ENCODE results near the gene UBTD1. TPM values are rescaled to one million over a fixed set of nuclear protein-coding genes. Genes with fewer than 3 reads are reported as not detected.
"Not testable (repeated sequence)": the region's sequence is repeated elsewhere in the genome, so short reads cannot be mapped to it uniquely, and the experiment has no call there.

UBTD1 gene, protein sequence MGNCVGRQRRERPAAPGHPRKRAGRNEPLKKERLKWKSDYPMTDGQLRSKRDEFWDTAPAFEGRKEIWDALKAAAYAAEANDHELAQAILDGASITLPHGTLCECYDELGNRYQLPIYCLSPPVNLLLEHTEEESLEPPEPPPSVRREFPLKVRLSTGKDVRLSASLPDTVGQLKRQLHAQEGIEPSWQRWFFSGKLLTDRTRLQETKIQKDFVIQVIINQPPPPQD
- 45.1 and 62.6 TPM in 2 replicates for total RNA-seq

DNA sequence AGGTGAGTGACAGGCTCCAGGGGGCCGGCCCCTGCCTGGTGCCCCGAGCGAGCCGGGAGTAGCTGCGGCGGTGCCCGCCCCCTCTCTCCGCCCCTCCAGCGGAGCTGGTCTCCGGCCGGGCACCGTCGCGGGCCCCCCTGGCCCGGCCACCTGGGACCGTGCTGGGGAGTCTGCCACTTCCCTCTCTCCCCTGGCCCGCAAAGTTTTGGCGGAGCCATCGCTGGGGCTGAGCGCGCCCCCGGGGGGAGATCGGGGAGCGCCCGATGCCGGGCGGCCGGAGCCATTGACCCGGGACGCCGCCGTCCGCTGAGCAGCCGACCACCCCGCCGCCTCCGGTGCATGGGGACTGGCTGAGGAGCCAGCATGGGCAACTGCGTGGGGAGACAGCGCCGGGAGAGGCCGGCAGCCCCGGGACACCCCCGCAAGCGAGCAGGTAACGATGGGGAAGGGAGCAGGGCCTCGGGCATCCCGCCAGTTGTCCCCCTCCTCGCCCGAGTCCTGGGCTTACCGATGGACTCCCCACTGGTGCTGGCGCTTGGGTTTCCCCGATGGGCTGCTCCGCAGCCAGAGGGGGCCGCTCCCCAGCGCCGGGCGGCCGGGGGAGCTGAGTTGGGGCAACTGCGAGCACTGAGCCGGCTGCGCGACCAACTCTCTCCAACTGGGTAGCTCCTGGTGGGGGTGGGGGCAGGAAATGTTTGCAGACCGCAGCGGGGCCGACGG, at the start of gene UBTD1:
UBTD1 (plus strand) TSS at position 84 of the 720 bp plus-strand sequence; CDS start at position 364, 280 bp downstream.
- peak in 1 of 2 donors; percentile 70 for DNase-seq (ENCODE audit: low read depth in 2 of 2)

DNA sequence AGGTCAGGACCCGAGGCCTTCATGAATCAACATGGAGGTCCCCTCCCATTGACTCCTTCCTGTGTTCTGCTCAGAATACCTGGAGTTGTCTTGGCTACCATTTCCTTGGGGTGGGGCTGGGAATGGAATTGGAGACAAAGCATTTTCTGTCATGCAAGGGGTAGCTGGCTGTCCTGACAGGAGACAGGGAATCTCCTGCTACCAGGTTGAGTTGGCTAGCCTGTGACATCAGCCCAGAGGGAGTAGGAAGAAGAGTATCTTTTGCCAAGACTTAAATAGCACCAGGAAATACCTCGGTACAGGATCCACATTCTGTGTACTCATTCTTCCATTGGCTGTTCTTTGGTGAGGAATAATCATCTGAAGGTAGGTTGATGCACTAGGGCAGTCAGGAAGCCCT, 47.9 kb upstream of the UBTD1 start:
- peak in 1 of 2 donors; percentile 42 for DNase-seq (ENCODE audit: low read depth in 2 of 2)

DNA sequence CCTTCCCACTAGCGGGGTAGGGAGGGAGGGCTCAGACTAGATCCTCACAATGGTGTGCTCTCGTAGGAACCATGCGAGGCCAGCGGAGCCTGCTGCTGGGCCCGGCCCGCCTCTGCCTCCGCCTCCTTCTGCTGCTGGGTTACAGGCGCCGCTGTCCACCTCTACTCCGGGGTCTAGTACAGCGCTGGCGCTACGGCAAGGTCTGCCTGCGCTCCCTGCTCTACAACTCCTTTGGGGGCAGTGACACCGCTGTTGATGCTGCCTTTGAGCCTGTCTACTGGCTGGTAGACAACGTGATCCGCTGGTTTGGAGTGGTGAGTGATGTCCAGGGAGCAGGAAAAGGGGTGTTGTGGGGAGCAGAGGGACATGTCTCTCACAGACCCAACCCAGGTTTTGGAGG, 47.1 kb upstream of the UBTD1 start:
- no peak for DNase-seq (ENCODE audit: low read depth in 2 of 2)

DNA sequence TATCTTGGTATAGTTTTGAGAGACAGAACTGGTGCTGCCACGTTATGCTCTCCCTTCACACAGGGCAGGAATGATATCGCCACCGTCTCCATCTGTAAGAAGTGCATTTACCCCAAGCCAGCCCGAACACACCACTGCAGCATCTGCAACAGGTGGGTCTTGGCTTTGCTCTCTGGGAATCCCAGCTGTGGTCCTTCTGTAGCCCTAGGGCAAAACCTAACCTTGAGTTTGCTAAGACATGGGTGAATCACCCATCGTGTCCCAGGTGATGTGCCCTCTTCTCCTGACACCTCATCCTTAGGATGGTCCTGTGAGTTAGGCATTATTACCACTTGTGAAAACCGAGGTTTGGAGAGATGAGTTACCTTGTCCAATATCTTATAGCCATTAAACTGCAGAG, 46.4 kb upstream of the UBTD1 start:
- DNase-seq (ENCODE audit: low read depth in 2 of 2): no peak

DNA sequence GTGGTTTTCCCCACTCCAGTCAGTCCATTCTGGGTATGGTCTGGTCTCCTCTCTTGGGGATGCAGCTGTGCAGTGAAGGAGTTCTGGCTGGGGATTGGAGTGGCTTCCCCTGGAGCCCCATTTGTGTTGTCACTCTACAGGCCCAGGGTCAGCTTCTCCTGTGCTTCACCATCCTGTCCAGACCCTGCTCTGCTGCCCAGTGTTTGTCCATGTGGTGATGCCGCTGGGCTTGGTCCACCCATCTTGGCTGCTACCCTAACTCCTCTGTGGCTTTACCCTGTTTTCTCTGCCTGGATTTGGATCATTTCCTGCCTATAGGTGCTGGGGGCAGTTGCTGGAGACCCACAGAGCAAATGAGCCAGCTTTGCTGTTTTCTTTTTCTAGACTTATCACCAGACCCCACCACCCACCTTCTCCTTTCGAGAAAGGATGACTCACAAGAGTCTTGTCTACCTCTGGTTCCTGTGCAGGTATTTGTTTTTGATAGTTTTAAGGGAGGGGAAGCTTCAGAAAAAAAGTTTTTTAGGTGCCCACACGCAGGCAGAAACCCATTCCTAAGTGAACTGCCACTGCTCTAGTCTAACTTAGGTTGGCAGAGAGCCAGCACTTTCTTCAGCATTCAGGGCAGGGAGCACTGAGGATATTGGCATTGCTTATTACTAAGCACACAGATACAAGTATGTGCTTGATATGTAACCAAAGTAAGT, 44.2 kb upstream of the UBTD1 start:
- peak in 1 of 2 donors; percentile 48 for DNase-seq (ENCODE audit: low read depth in 2 of 2)

DNA sequence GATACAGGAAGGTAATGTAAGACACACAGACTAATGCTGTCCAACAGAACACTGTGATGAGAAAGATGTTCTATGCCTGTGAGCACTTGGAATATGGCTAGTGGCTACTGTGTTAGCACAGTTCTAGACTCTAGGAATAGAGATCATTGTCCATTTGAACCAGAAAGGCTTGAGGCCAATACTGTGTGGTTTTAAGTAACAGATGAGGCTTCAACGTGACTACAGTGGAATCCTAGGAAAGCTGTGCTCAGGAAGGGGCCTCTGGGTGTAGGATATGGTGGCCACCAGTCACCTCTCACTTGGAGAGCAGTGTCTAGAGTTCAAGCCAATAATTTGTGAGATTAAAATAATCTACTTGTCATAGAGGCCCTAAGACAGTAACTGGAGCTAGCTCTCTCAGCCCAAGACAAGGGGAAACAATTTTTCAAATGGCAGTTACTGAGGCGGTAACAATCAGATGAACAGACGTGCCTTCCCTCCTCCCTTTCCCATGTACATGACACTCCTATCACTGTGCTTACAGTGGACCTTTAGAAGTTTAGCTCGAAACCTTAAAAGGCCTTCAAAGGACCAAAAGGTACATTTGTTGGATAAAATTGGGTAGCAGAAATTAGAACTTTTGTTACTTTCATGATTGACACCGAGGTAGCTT, 42.6 kb upstream of the UBTD1 start:
- DNase-seq (ENCODE audit: low read depth in 2 of 2): no peak

DNA sequence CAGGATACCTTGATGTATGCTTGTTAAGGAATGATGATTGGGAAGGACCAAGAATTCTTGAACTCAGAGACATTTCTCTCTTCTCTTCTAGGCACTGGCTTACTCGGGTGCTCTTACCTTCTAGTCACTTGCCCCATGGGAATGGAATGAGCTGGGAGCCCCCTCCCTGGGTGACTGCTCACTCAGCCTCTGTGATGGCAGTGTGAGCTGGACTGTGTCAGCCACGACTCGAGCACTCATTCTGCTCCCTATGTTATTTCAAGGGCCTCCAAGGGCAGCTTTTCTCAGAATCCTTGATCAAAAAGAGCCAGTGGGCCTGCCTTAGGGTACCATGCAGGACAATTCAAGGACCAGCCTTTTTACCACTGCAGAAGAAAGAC, 42.0 kb upstream of the UBTD1 start:
- no peak for DNase-seq (ENCODE audit: low read depth in 2 of 2)

DNA sequence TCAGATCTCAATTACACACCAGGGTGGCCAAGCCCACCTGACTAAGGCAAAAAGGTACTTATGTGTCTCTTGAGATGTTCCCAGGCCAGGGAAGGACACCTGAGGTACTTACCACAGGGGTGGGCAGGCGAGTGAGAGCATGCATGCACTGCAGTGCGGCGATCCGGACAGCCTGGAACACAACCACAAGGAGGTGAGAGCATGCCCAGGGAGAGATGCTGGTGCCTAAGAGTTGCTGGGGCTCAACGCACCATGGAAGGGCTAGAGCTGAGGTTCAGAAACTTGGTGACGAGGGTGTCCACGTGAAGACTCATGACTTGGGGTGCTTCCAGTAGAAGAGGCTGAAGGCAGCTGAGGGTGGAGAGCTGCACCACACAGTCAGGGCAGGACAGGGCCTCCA, 39.6 kb upstream of the UBTD1 start:
- DNase-seq (ENCODE audit: low read depth in 2 of 2): no peak

DNA sequence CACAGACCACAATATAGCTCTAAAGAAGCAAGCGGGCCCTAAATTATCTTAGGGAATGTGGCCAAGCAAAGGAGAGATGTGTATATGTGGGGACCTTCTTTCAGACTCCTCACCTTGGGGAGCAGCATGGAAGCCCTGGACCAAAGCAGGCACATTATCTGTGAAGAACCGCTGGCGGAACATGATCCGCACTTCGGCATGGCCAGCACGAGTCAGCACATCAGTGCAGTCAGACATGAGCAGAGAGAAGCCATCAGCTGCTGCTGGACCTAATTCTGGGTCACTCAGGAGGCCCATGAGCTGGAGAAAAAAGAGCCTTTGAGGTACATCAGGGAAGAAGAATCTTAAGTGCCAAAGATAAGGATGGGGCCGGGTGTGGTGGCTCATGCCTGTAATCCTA, 38.8 kb upstream of the UBTD1 start:
- no peak for DNase-seq (ENCODE audit: low read depth in 2 of 2)

DNA sequence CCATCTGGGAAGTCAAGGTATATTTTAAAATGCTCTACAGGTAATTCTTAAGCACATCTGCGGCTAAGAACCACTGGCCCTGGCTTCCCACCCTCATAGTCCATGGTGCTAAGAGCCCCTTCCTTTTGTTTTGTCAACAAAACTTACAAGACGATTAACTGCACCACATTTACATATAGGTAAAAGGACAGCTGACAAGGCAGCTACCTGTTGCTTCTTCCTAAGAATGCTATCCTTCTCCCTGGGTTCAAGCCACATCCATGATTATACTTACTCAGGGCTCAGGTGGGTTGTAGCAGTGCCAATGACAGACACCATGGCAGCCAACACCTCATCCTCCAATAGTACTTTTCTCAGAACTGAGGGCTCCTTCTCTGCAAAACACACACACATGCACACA, 36.4 kb upstream of the UBTD1 start:
- DNase-seq (ENCODE audit: low read depth in 2 of 2): no peak

DNA sequence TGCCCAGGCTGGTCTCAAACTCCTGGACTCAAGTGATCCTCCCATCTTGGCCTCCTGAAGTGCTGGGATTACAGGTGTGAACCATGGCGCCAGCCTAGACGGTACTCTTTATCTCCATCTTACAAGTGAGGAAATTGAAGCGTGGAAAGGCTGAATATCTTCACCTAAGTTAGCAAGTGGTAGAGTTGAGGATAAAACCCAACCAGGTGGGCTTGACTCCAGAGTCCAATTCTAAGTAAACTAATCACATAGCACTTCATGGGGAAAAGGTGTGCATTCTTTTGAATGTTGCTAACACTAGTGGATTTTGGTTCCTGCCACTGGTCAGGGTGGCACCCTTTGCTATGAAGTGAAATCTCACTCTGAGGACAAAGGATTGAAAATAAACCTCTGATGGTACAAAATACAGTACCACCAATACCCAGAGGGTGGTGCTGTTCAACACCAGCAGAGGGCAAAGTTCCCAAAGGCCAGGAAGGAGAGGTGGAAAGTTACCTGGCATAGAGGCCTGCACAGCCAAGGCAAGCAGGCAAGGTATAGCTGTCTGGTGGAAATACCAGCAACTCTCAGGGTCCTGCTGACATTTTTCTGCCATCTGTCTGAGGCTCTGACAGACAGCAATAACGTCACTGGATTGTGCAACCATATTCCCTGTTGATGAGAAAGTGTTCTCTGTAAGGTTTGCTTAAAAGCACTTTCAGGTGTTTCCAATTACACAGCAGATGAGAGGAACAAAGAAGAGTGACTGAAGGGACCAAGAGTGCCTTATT, 35.2 kb upstream of the UBTD1 start:
- peak; percentile 64 to 65 for DNase-seq (ENCODE audit: low read depth in 2 of 2)

DNA sequence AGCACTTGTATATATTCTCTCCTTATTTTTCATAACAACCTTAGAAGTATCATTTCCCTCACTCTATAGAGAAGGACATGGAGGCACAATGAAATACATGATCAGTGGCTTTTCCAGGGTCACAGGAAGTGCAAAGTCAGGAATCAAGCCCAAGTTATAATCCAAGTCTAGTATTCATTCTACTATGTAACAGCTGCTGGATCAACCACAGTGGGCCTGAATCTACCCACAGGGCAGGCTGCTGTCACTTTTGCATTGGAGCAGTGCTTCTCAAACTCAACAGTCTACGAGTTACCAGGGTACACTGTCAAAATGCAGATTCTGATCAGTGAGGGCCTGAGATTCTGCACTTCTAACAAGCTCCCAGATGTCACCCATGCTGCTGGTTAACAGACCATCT, 34.5 kb upstream of the UBTD1 start:
- DNase-seq (ENCODE audit: low read depth in 2 of 2): no peak

DNA sequence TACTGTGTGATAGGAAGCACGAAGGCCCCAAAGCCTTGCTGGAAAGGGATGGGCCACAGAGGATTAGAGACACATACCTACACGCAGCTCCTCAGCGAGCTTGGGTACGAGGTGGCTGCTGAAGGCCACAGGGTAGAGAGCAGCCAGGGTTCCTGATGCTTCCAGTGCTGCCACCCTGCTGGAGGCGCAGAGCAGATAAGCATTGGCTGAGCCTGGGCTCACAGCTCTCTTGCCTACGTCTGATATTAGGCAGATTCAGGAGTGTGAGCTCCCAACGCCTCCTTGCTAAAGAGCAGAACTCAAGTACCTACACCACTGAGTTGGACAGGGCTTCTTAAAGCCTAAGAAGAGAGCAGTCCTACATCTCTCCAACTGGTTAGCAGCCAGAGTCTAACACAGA, 32.7 kb upstream of the UBTD1 start:
- DNase-seq (ENCODE audit: low read depth in 2 of 2): no peak

DNA sequence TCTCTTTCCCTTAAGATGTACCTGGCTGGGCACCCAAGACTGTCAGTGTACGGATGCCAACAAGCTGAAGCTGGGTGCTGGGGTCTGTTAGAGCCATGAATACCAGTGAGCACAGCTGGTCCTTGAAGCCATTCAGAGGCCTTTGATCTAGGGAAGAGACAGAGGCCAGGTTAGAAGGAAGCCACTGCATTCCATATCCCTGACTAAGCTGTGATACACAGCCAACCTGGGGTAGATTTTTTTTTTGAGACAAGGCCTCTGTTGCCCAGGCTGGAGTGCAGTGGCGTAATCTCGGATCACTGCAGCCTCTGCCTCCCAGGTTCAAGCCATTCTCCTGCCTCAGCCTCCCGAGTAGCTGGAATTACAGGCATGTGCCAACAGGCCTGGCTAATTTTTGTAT, 32.0 kb upstream of the UBTD1 start:
- DNase-seq (ENCODE audit: low read depth in 2 of 2): peak in 1 of 2 donors; percentile 24

DNA sequence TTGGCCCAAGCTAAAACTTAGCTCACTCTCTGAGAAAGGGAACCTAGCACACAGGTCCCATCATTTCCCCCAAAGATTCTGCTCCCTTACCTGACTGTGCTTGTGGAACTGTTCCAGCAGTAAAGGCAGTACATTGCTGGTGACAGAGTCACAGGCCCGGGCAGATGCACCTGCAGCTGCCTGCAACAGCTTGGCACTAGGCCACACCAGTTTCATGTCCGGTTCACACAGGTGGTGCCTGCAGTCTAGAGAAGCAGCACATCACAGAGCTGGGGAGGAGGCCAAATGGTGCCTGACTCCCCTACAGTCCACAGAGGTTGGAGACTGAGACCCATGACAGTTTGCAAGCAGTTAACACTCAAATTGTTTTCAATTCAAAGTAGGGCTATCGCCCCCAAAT, 30.6 kb upstream of the UBTD1 start:
- no peak for DNase-seq (ENCODE audit: low read depth in 2 of 2)

DNA sequence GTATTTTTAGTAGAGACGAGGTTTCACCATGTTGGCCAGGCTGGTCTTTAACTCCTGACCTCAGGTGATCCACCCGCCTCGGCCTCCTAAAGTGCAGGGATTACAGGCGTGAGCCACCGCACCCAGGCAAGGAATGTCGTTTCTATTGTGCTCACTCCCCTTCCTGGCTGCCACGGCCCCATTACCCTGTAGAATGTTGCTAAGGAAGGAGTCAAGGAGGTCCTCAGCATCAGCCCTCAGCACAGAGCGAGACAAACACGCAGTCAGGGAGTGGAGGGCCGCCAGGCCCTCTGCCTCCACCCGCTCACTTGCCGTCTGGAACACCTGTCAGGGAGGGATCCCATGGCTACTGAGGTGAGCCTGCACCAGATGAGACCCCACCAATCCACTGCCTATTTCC, 29.9 kb upstream of the UBTD1 start:
- not testable (repeated sequence) for DNase-seq (ENCODE audit: low read depth in 2 of 2)

DNA sequence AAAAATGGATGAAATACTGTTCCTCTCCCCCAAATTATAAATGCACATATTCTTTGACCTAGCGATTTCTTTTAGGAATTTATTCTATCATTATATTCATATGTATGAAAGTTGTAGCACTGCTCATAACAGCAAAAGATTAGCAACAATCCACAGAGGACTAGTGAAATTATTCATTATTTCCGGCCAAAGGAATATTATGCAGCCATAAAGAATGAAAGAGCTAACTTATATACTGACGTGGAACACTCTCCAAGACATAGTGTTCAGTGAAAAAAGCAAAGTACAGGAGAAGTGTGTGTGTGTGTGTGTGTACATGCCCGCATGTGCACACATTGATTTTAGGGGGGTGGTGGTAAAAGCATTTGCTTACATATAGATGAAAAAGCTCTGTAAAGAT, 23.8 kb upstream of the UBTD1 start:
- no peak for DNase-seq (ENCODE audit: low read depth in 2 of 2)

DNA sequence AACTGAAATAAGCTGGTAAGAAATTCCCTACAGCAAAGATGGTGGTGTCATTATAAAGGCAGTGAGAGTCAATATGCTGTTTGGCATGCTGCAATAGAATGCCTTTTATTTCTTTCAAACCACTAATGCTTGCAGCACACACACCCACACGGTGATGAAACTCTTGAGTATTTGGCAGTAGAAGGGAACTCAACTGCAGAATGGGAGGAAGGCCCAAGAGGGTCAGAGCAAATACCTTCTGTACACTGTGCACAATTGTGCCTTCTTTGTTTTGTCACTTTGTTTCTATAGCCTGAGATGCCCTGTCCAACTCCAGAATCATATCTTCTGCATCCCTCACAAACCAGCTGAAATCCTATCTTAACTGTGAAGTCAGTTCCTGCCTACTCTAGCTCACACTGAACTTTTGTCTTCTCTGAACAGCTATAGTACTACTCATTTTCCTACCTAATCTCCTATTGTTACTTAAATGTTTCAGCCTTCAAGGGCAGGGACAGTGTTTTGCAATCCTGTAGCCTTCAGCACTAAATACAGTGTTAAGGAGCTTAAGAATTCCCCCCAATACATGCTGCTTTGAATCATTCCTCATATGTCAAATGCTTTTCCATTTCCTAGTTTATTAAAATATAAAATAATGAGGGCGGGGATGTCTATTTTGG, 22.7 kb upstream of the UBTD1 start:
- DNase-seq (ENCODE audit: low read depth in 2 of 2): no peak

DNA sequence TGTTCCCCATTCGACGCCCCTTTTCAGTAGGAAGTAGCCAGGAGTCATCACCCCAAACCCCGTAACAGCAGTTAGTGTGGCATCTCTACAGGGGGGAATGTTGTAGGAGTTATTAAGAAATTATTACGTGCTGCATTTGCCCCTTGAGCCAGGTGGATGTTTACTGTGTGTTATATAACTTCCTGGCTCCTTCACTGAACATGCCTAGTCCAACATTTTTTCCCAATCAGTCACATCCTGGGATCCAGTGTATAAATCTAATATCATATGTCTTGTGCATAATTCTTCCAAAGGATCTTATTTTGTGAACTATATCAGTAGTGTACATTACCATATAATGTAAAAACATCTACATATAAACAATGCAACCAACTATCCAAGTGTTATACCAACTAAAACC, 19.3 kb upstream of the UBTD1 start:
- DNase-seq (ENCODE audit: low read depth in 2 of 2): not testable (repeated sequence)

DNA sequence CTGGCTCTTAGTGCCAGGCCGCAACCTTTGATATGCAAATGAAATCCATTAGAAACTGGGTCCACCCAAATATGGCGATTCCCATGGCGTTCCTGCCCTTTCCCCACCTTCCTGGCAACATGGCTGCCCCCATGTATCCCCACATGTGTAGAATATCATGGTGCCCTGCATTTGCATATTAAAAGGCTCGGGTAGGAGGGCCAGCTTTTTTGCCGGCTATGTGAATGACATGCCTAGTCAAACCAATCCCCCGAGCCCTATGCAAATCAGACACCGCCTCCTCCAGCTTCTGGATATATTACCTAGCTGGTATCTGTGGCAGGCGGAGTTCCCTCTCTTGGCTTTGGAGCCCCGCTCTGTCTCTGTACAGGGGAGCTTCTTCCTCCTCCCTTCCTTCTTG, 18.8 kb upstream of the UBTD1 start:
- no peak for DNase-seq (ENCODE audit: low read depth in 2 of 2)

DNA sequence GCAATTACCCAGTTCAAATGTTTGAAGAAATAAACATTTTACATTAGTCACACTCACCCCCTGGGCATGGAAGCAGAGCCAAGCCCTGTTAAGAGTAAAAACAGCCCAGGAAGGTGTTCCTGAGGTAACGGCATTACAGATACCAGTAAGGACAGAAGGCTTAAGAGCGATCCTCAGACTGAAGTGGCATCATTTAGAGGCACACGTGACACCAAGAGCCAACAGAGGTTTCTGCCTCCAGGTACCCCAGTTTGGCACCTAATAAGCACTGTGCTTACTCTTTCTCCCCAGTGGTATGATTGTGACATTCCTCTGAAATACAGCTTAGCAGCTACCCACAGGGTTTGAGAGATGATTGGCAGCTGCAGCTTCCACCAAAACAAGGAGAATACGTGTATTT, 17.7 kb upstream of the UBTD1 start:
- no peak for DNase-seq (ENCODE audit: low read depth in 2 of 2)
